ENCODE measurements around the gene OPTN.
A peak's percentile ranks its signal among the peaks of the same experiment; 100 is the strongest.
"Not testable (repeated sequence)": the region's sequence is repeated elsewhere in the genome, so short reads cannot be mapped to it uniquely, and the experiment has no call there.

The OPTN gene

GRCh38 chr10:13139676-13140075 lies 39.7 kb downstream of the OPTN start:
- H3K27me3 Mint-ChIP-seq: no peaks in the 10 kb centered on the region
- no peak overlapping the region for H3K27ac Mint-ChIP-seq
- peaks cover 6 to 8% of the 10 kb centered on the region in 2 donors for H3K9me3 Mint-ChIP-seq
- DNase-seq (no peak), ATAC-seq (no peak)
- no peak overlapping the region for H3K4me3 Mint-ChIP-seq
- H3K4me1 Mint-ChIP-seq: no peaks in the 10 kb centered on the region

GRCh38 chr10:13140627-13141190 lies 40.7 kb downstream of the OPTN start:
- H3K9me3 Mint-ChIP-seq: peaks cover 14 to 17% of the 10 kb centered on the region in 2 donors
- H3K4me3 Mint-ChIP-seq: no peak overlapping the region
- H3K27me3 Mint-ChIP-seq: no peaks in the 10 kb centered on the region
- no peak for ATAC-seq
- no peak for DNase-seq
- H3K4me1 Mint-ChIP-seq: no peaks in the 10 kb centered on the region
- no peak overlapping the region for H3K27ac Mint-ChIP-seq

- ATAC-seq: no peak
Measured at GRCh38 chr10:13143766-13144165, 43.8 kb downstream of the OPTN start.

GRCh38 chr10:13144814-13145213 lies 44.9 kb downstream of the OPTN start:
- no peak for DNase-seq
- Mint-ChIP-seq H3K9me3 (peaks cover 14 to 34% of the 10 kb centered on the region in 2 donors), H3K4me1 (no peaks in the 10 kb centered on the region)

More at GRCh38 chr10:13143766-13144165, 43.8 kb downstream of the OPTN start:
- no peak overlapping the region for H3K4me3 Mint-ChIP-seq
- peaks cover 14 to 34% of the 10 kb centered on the region in 2 donors for H3K9me3 Mint-ChIP-seq
- no peak for DNase-seq
- H3K27me3 Mint-ChIP-seq: no peaks in the 10 kb centered on the region
- no peaks in the 10 kb centered on the region for H3K4me1 Mint-ChIP-seq
- H3K27ac Mint-ChIP-seq: no peak overlapping the region

GRCh38 chr10:13146379-13146778 lies 46.4 kb downstream of the OPTN start:
- H3K27ac Mint-ChIP-seq: no peak overlapping the region
- no peaks in the 10 kb centered on the region for H3K27me3 Mint-ChIP-seq
- DNase-seq (no peak), ATAC-seq (no peak)
- H3K4me1 Mint-ChIP-seq: no peaks in the 10 kb centered on the region
- no peak overlapping the region for H3K4me3 Mint-ChIP-seq
- H3K9me3 Mint-ChIP-seq: peaks cover 14 to 34% of the 10 kb centered on the region in 2 donors

More at GRCh38 chr10:13144814-13145213, 44.9 kb downstream of the OPTN start:
- no peak for ATAC-seq
- Mint-ChIP-seq H3K27me3 (no peaks in the 10 kb centered on the region), H3K4me3 (no peak overlapping the region), H3K27ac (no peak overlapping the region)

GRCh38 chr10:13147161-13147560 lies 47.2 kb downstream of the OPTN start:
- H3K4me1 Mint-ChIP-seq: no peaks in the 10 kb centered on the region
- no peaks in the 10 kb centered on the region for H3K27me3 Mint-ChIP-seq
- no peak for DNase-seq
- H3K27ac Mint-ChIP-seq: no peak overlapping the region
- ATAC-seq: no peak
- H3K9me3 Mint-ChIP-seq: peaks cover 14 to 34% of the 10 kb centered on the region in 2 donors
- H3K4me3 Mint-ChIP-seq: no peak overlapping the region

- Mint-ChIP-seq H3K4me3 (no peak overlapping the region), H3K27me3 (no peaks in the 10 kb centered on the region), H3K9me3 (peaks cover 0 to 3% of the 10 kb centered on the region in 2 donors), H3K4me1 (no peaks in the 10 kb centered on the region), H3K27ac (no peak overlapping the region)
- no peak for ATAC-seq
- no peak for DNase-seq
Measured at GRCh38 chr10:13152296-13152695, 52.3 kb downstream of the OPTN start.

- H3K27me3 Mint-ChIP-seq, H3K4me3 Mint-ChIP-seq, H3K4me1 Mint-ChIP-seq, H3K9me3 Mint-ChIP-seq, H3K27ac Mint-ChIP-seq, ATAC-seq, DNase-seq: not testable (repeated sequence)
Measured at GRCh38 chr10:13155860-13156259, 55.9 kb downstream of the OPTN start.

GRCh38 chr10:13158401-13158800 lies 58.4 kb downstream of the OPTN start:
- Mint-ChIP-seq H3K27ac (peak overlapping the region; percentile 88 to 95), H3K27me3 (no peaks in the 10 kb centered on the region), H3K4me3 (peak overlapping the region; percentile 71 to 81), H3K4me1 (peaks cover 22% of the 10 kb centered on the region), H3K9me3 (no peaks in the 10 kb centered on the region)
- no peak for ATAC-seq
- peak; percentile 16 to 17 for DNase-seq

GRCh38 chr10:13160934-13161856 lies 61.2 kb downstream of the OPTN start, which contains the start of gene MCM10:
Gene MCM10, plus strand, starts transcription at chr10:13161558. Its CDS starts 2,645 bp downstream, at chr10:13164203.
- ATAC-seq: peak; percentile 100
- Mint-ChIP-seq H3K27ac (peak within 1 kb of the TSS; percentile 72 to 94), H3K4me1 (peaks cover 28% of the 10 kb centered on the region), H3K4me3 (peak within 1 kb of the TSS; percentile 87 to 94), H3K9me3 (no peaks in the 10 kb centered on the region), H3K27me3 (no peaks in the 10 kb centered on the region)
- peak; percentile 93 to 97 for DNase-seq

GRCh38 chr10:13161857-13162271 lies 61.9 kb downstream of the OPTN start:
- Mint-ChIP-seq H3K4me3 (peak overlapping the region; percentile 87 to 94), H3K9me3 (no peaks in the 10 kb centered on the region), H3K27me3 (no peaks in the 10 kb centered on the region), H3K27ac (peak overlapping the region in 1 of 2 donors; percentile 72), H3K4me1 (peaks cover 28% of the 10 kb centered on the region)
- ATAC-seq (peak; percentile 35), DNase-seq (peak in 1 of 2 donors; percentile 15)

GRCh38 chr10:13163859-13164258 lies 63.9 kb downstream of the OPTN start:
- ATAC-seq (no peak), DNase-seq (no peak)
- Mint-ChIP-seq H3K27ac (no peak overlapping the region), H3K4me1 (peaks cover 28% of the 10 kb centered on the region), H3K9me3 (no peaks in the 10 kb centered on the region), H3K27me3 (no peaks in the 10 kb centered on the region), H3K4me3 (no peak overlapping the region)

GRCh38 chr10:13165177-13165576 lies 65.2 kb downstream of the OPTN start:
- Mint-ChIP-seq H3K9me3 (no peaks in the 10 kb centered on the region), H3K4me1 (peaks cover 28% of the 10 kb centered on the region), H3K27me3 (no peaks in the 10 kb centered on the region), H3K4me3 (no peak overlapping the region), H3K27ac (no peak overlapping the region)
- no peak for ATAC-seq
- no peak for DNase-seq

- Mint-ChIP-seq H3K4me3 (no peak overlapping the region), H3K9me3 (no peaks in the 10 kb centered on the region), H3K27me3 (no peaks in the 10 kb centered on the region), H3K4me1 (peaks cover 13% of the 10 kb centered on the region), H3K27ac (no peak overlapping the region)
- DNase-seq: no peak
- ATAC-seq: no peak
Measured at GRCh38 chr10:13167568-13167967, 67.6 kb downstream of the OPTN start.

- no peaks in the 10 kb centered on the region for H3K27me3 Mint-ChIP-seq
- ATAC-seq: no peak
- no peak for DNase-seq
- no peaks in the 10 kb centered on the region for H3K9me3 Mint-ChIP-seq
- H3K27ac Mint-ChIP-seq: no peak overlapping the region
- no peak overlapping the region for H3K4me3 Mint-ChIP-seq
- peaks cover 3% of the 10 kb centered on the region for H3K4me1 Mint-ChIP-seq
Measured at GRCh38 chr10:13168781-13169180, 68.8 kb downstream of the OPTN start.

- H3K27me3 Mint-ChIP-seq: no peaks in the 10 kb centered on the region
Measured at GRCh38 chr10:13173616-13174015, 73.7 kb downstream of the OPTN start.

More at GRCh38 chr10:13173616-13174015, 73.7 kb downstream of the OPTN start:
- DNase-seq (no peak), ATAC-seq (no peak)
- Mint-ChIP-seq H3K4me3 (no peak overlapping the region), H3K9me3 (no peaks in the 10 kb centered on the region), H3K4me1 (no peaks in the 10 kb centered on the region), H3K27ac (no peak overlapping the region)
